Loucy (cell line): ENCODE measurements around the gene TRIL.

Source experiments
- H2AFZ ChIP-seq: fragments of 200-600 bp; sonication (generic); 2 replicates; pipeline ENCODE4 v1.6.0; 2016; ENCODE audit warnings: antibody characterized with exemption, mild to moderate bottlenecking, low read length, moderate library complexity
- H3F3A ChIP-seq: fragments of 200-600 bp; 2 replicates; pipeline ENCODE4 v1.6.0; 2016; ENCODE audit warnings: antibody characterized with exemption, low read depth, mild to moderate bottlenecking
- H3K27me3 ChIP-seq: fragments of 200-600 bp; sonication (generic); 2 replicates; pipeline ENCODE4 v1.6.1; 2014; ENCODE audit warnings: low read length, mild to moderate bottlenecking; ENCODE audit not compliant: insufficient read depth, poor library complexity, severe bottlenecking
- H3K36me3 ChIP-seq: fragments of 200-600 bp; sonication (generic); 2 replicates; pipeline ENCODE4 v1.6.1; 2016; ENCODE audit warnings: low read length; ENCODE audit not compliant: insufficient read depth
- H3K4me1 ChIP-seq: fragments of 200-600 bp; sonication (generic); 2 replicates; pipeline ENCODE4 v1.5.1; 2014; ENCODE audit warnings: low read length, mild to moderate bottlenecking; ENCODE audit not compliant: insufficient read depth, poor library complexity, severe bottlenecking
- H3K4me2 ChIP-seq: fragments of 200-600 bp; sonication (generic); 2 replicates; pipeline ENCODE4 v1.6.0; 2014; ENCODE audit warnings: antibody characterized with exemption, low read length, low read depth, mild to moderate bottlenecking; ENCODE audit not compliant: poor library complexity, severe bottlenecking
- H3K4me3 ChIP-seq: fragments of 200-600 bp; sonication (generic); 2 replicates; pipeline ENCODE4 v1.5.1; 2014; ENCODE audit warnings: low read length, mild to moderate bottlenecking, mixed read lengths; ENCODE audit not compliant: poor library complexity, severe bottlenecking
- H3K79me2 ChIP-seq: fragments of 200-600 bp; sonication (generic); 2 replicates; pipeline ENCODE4 v1.6.1; 2014; ENCODE audit warnings: low read length; ENCODE audit not compliant: insufficient read depth
- H3K9ac ChIP-seq: fragments of 200-600 bp; sonication (generic); 2 replicates; pipeline ENCODE4 v1.6.0; 2014; ENCODE audit warnings: mild to moderate bottlenecking, low read depth, low read length, moderate library complexity; ENCODE audit not compliant: poor library complexity, severe bottlenecking
- H3K9me2 ChIP-seq: fragments of 200-600 bp; sonication (generic); replicated peaks from 2 replicates; pipeline ENCODE4 v1.6.1; 2016; ENCODE audit warnings: low read depth, low read length, mixed read lengths
- H3K9me3 ChIP-seq: fragments of 200-600 bp; sonication (generic); 2 replicates; pipeline ENCODE4 v1.6.1; 2014; ENCODE audit warnings: mild to moderate bottlenecking, antibody characterized with exemption, low read length, low read depth; ENCODE audit not compliant: insufficient read depth
- H4K20me1 ChIP-seq: fragments of 200-600 bp; sonication (generic); 2 replicates; pipeline ENCODE4 v1.6.0; 2014; ENCODE audit warnings: antibody characterized with exemption, low read length, mild to moderate bottlenecking; ENCODE audit not compliant: insufficient read depth, poor library complexity, severe bottlenecking
- CTCF ChIP-seq: fragments of 200-600 bp; sonication (generic); conservative IDR thresholded peaks from 2 replicates; pipeline ENCODE4 v1.5.1; 2014; ENCODE audit warnings: mild to moderate bottlenecking, antibody characterized with exemption, low read length
- EZH2phosphoT487 ChIP-seq: fragments of 200-600 bp; IDR thresholded peaks from 2 replicates; pipeline ENCODE4 v1.6.1; 2018; ENCODE audit warnings: antibody characterized with exemption, mild to moderate bottlenecking, moderate library complexity, borderline replicate concordance

The TRIL gene

GRCh38 chr7:28999895-29000716 lies 42.0 kb upstream of the TRIL start:
- Histone ChIP-seq H3K9me2 (no peaks in the 10 kb centered on the region), H2AFZ (no peak overlapping the region), H3K4me2 (no peak overlapping the region), H4K20me1 (no peaks in the 10 kb centered on the region), H3K36me3 (no peaks in the 10 kb centered on the region), H3K4me3 (no peak overlapping the region), H3K27me3 (no peaks in the 10 kb centered on the region), H3K4me1 (no peaks in the 10 kb centered on the region), H3K9ac (no peak overlapping the region), H3K9me3 (no peaks in the 10 kb centered on the region), H3K79me2 (no peaks in the 10 kb centered on the region), H3F3A (no peaks in the 10 kb centered on the region)
- TF ChIP-seq EZH2phosphoT487 (no peak), CTCF (no peak)

GRCh38 chr7:28999427-28999826 lies 41.3 kb upstream of the TRIL start:
- H3K27me3 ChIP-seq, result no peaks in the 10 kb centered on the region
- H3K36me3 ChIP-seq, result no peaks in the 10 kb centered on the region
- H3K4me3 ChIP-seq, result no peak overlapping the region
- TF ChIP-seq EZH2phosphoT487 (no peak), CTCF (no peak)
- H3K79me2 ChIP-seq, result no peaks in the 10 kb centered on the region
- no peaks in the 10 kb centered on the region for H3K9me2 ChIP-seq
- no peaks in the 10 kb centered on the region for H4K20me1 ChIP-seq
- no peaks in the 10 kb centered on the region for H3K4me1 ChIP-seq
- H3F3A ChIP-seq, result no peaks in the 10 kb centered on the region
- H3K4me2 ChIP-seq, result no peak overlapping the region
- no peaks in the 10 kb centered on the region for H3K9me3 ChIP-seq
- no peak overlapping the region for H3K9ac ChIP-seq
- H2AFZ ChIP-seq, result no peak overlapping the region

GRCh38 chr7:28998105-28998504 lies 40.0 kb upstream of the TRIL start:
- Histone ChIP-seq H4K20me1 (no peaks in the 10 kb centered on the region), H3K36me3 (no peaks in the 10 kb centered on the region), H3K4me2 (no peak overlapping the region), H3K4me3 (no peak overlapping the region), H2AFZ (no peak overlapping the region), H3K27me3 (no peaks in the 10 kb centered on the region), H3K79me2 (no peaks in the 10 kb centered on the region), H3K9me3 (no peaks in the 10 kb centered on the region), H3K9me2 (no peaks in the 10 kb centered on the region), H3K4me1 (no peaks in the 10 kb centered on the region), H3F3A (no peaks in the 10 kb centered on the region), H3K9ac (no peak overlapping the region)
- TF ChIP-seq EZH2phosphoT487 (no peak), CTCF (no peak)
